Dermis microvascular lymphatic vessel endothelial cell (primary cell): ENCODE results near the gene CDH16. TPM values are rescaled to one million over a fixed set of nuclear protein-coding genes. Genes with fewer than 3 reads are reported as not detected.
"Not testable (repeated sequence)": the region's sequence is repeated elsewhere in the genome, so short reads cannot be mapped to it uniquely, and the experiment has no call there.

Experiments
- DNase-seq, 2 donors: peaks; one replicate each; pipeline versions ENCODE4 v3.0.0 to v3.0.0-alpha.2; 2010; ENCODE audit warnings: low read depth in 2 of 2
- total RNA-seq: library from RNA; depleted of rRNA; stranded (reverse); fragments of >200 nt; gene quantifications from 2 replicates; pipeline ENCODE4 v1.2.1, GENCODE V29; 2014

Gene CDH16
- total RNA-seq, 1 donor from 2014 or later: not detected

- peak; percentile 71 to 80 for DNase-seq
Observed at GRCh38 chr16:66947302-66948065, 28.8 kb upstream of the CDH16 start.

DNA sequence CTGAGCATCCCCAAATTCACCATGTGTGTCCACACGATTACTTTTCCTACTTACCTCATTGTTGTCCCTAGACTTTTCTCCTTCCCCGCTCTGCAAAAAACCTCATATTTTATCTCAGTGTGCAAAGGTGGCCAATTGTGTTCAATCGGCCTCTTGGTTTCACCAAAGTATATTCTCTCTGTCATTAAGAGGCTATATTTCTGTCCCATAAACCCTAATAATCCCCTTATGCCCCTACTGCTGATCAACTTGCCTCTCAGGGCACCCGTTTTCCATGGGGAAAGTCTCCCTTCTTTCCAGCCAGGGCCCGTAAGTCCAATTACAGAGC is 28.3 kb upstream of the CDH16 start:
- no peak for DNase-seq

DNA sequence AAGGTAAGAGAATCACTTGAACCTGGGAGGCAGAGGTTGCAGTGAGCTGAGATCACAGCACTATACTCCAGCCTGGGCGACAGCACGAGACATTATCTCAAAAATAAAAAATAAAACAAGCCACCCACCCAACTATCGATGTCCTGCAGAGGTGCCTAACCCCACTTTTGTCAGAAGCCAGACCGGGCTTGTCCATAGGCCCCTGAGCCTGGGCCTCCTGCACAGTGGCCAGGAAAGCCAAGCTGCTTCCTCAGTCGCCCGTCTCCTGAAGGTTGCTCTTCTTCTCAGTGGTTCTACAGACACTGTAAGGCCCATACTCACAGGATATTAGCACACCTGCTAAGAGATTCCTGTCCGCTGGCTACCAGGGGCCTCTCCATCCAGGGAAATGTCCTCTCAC is 27.9 kb upstream of the CDH16 start:
- DNase-seq: no peak

DNA sequence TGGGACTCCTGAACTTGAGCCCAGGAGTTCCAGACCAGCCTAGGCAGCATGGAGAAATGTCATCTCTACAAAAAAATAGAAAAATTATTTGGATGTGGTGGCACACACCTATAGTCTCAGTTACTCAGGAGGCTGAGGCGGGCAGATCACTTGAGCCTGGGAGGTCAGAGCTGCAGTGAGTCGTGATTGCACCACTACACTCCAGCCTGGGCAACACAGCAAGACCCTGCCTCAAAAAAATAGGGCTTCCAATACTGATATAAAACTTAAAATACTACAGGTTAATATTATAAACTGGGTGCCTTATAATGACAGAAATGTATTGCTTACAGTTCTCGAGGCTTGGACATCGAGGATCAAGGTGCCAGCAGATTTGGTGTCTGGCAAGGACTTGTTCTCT is 27.3 kb upstream of the CDH16 start:
- DNase-seq: no peak

GRCh38 chr16:66944971-66945370 is 26.3 kb upstream of the CDH16 start:
- DNase-seq: not testable (repeated sequence)

GRCh38 chr16:66944054-66944441 is 25.4 kb upstream of the CDH16 start:
- DNase-seq: no peak

DNA sequence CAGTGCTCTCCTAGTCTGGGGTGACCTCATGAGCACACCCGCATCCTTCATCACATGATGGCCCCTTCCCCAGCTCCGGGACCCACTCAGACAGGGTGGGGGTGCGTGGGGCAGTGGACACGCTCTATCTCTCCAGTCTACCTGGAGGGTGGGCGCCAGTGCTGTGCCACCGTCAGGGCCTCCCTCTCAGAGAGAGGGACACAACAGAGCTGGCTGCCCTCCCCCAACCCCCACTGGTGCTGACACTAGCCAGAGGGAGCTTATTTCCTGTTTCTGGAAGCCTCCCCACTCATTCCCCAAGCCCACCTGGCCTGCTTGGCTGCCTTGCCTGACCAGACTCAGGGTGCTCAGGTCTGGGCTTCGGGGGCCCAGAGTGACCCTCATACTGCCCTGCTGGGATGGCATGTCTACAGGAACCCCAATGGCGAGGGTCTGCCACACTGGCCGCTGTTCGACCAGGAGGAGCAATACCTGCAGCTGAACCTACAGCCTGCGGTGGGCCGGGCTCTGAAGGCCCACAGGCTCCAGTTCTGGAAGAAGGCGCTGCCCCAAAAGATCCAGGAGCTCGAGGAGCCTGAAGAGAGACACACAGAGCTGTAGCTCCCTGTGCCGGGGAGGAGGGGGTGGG is 24.9 kb upstream of the CDH16 start:
- DNase-seq: no peak

DNA sequence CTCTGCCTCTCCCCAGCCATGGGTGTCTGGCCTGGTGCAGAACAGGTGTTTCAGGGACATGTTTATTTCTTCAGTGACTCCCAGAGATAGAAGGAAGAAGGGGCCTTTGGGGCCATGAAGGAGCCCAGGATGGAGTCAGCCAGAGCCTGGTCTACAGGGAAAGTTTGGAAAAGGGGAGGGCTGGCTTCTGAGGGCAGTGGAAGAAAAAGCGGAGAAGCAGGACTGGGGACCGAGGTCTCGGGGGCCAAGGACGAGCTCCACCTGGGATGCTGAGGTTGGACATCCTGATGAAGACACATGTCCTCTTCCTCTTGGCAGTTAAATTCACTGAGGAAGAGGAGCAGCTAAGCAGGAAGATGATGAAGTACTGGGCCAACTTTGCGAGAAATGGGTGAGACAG is 24.3 kb upstream of the CDH16 start:
- DNase-seq: no peak

DNA sequence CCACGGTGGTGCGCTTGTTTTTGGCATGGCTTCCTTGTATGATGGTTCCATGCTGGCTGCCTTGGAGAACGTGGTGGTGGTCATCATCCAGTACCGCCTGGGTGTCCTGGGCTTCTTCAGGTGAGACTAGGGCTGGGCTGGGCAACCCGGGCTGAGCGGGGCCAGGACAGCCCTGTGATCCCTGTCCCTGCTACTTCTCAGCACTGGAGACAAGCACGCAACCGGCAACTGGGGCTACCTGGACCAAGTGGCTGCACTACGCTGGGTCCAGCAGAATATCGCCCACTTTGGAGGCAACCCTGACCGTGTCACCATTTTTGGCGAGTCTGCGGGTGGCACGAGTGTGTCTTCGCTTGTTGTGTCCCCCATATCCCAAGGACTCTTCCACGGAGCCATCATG is 21.6 kb upstream of the CDH16 start:
- no peak for DNase-seq

GRCh38 chr16:66939366-66939765 is 20.7 kb upstream of the CDH16 start:
- no peak for DNase-seq

- DNase-seq: no peak
Observed at GRCh38 chr16:66937725-66938337, 19.1 kb upstream of the CDH16 start.

- DNase-seq: no peak
Observed at GRCh38 chr16:66936889-66937554, 18.3 kb upstream of the CDH16 start.

GRCh38 chr16:66936462-66936861 is 17.8 kb upstream of the CDH16 start:
- DNase-seq: no peak

DNA sequence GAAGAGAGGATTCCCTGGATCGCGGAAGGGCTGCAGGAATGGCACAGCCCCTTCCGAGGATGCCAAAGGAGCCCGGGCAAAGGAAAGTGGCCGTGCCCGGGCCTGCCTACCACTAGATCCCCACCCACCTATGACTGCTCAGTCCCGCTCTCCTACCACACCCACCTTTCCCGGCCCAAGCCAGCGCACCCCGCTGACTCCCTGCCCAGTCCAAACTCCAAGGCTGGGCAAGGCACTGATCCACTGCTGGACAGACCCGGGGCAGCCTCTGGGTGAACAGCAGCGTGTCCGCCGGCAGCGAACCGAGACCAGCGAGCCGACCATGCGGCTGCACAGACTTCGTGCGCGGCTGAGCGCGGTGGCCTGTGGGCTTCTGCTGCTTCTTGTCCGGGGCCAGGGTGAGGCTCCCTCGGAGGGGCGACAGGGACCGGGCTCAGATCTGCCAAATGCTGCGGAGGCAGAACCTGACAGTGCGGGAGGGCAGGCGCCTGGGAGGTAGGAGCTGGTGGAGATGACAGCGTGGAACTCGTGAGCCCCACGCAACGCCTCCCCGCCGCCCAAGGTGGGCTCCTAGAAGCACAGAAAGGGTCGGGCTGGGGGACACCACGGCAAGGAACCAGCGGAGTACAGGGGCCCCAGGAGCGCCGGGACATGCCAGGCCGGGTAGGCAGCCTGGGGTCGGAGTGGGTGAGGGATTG is 16.8 kb upstream of the CDH16 start, which contains the start of gene CES2:
Gene CES2 (plus strand): TSS at position 203 of the 698 bp plus-strand sequence. CDS start 120 bp downstream, at position 323.
- peak in 1 of 2 donors; percentile 38 for DNase-seq

- not testable (repeated sequence) for DNase-seq
Observed at GRCh38 chr16:66934839-66935313, 16.2 kb upstream of the CDH16 start.

- DNase-seq: peak; percentile 78 to 87
Observed at GRCh38 chr16:66934138-66934838, 15.6 kb upstream of the CDH16 start, which contains the start of gene CIAO2B. CIAO2B (minus strand) TSS chr16:66934402; CDS start chr16:66934364, 38 bp downstream.

GRCh38 chr16:66933776-66934137 is 15.1 kb upstream of the CDH16 start:
- no peak for DNase-seq

GRCh38 chr16:66932076-66932475 is 13.4 kb upstream of the CDH16 start:
- no peak for DNase-seq

DNA sequence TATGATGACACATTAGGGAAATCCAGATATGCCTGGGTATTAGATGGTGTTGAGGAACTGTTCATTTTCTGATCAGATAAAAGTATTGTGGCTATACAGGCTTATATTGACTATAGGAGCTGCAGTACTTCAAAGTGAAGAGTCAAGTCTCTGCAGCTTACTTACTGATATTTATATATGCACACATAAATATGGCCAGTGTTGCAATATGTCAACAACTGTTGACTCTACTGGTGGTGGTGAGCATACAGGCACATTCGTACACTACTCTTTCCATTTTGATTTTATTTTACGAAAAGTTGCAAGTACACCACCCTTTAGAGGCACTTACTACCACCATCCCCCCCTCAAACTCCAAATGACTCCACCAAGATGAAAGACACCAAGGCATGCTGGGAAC is 13.0 kb upstream of the CDH16 start:
- no peak for DNase-seq

- DNase-seq: no peak
Observed at GRCh38 chr16:66930189-66930588, 11.5 kb upstream of the CDH16 start.
